H1 (cell line): ENCODE results near the gene RGS13. TPM values are rescaled to one million over a fixed set of nuclear protein-coding genes. Genes with fewer than 3 reads are reported as not detected.

Experiments
- CBX5 ChIP-seq: fragments of 300-800, 300-1000 bp; sonication (generic); IDR thresholded peaks from 2 replicates; pipeline ENCODE4 v1.7.1; 2016; ENCODE audit warnings: antibody characterized with exemption, low read length, low read depth
- SAP30 ChIP-seq: fragments of 300-600 bp; sonication (generic); IDR thresholded peaks from 2 replicates; pipeline ENCODE4 v1.7.1; 2012; ENCODE audit warnings: low read length, moderate library complexity, mild to moderate bottlenecking, inconsistent platforms; ENCODE audit not compliant: insufficient read depth, insufficient replicate concordance
- polyA plus RNA-seq, 7 experiments: library from polyadenylated mRNA; depleted of rRNA in 3 of 7; stranded (reverse) in 5 of 7; unstranded in 2 of 7; fragments of >200 nt in 5 of 7; fragments of 200-250 nt in 2 of 7; gene quantifications; 1 replicate in 5 of 7; 2 replicates in 1 of 7; 4 replicates in 1 of 7; pipeline versions ENCODE4 v1.2.1 to v1.2.3, GENCODE V29; 2011 to 2013; ENCODE audit warnings: missing spikeins in 2 of 7, mixed read lengths in 2 of 7
- total RNA-seq: library from RNA; stranded (reverse); fragmentation: NEBNext Ultra II Directional; extraction: Animal tissue kit (Norgen Biotek cat#: 25700); gene quantifications from 2 replicates; pipeline ENCODE4 v1.2.1, GENCODE V29; 2021
- TF ChIP-seq, protein P1 (sequence below): IDR thresholded peaks from 2 replicates; pipeline ENCODE4 v1.6.1; 2011; ENCODE audit warnings: low read length, improper control_type of control experiment

The RGS13 gene
- total and polyA plus RNA-seq, 2 of the 8 experiments (the other 6 are each of a cell fraction or from before 2014, with no cell fraction given) = not detected

DNA sequence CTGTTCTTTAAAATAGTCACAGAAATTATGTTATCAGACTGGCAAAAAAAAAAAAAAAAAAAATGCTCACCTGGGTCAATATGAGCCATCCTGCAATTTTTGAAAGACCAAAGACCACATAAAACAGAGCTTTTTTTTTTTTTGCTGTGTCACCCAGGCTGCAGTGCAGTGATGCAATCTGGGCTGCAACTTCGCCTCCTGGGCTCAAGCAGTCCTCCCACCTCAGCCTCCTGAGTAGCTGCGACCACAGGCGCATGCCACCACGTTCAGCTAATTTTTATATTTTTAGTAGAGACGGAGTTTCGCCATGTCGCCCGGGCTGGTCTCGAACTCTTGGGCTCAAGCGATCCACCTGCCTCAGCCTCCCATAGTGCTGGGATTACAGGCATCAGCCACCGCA lies 62.8 kb downstream of the RGS13 start (continued):
- TF ChIP-seq SAP30 = no peak
- TF ChIP-seq CBX5 = no peak
- TF ChIP-seq, protein P1, sequence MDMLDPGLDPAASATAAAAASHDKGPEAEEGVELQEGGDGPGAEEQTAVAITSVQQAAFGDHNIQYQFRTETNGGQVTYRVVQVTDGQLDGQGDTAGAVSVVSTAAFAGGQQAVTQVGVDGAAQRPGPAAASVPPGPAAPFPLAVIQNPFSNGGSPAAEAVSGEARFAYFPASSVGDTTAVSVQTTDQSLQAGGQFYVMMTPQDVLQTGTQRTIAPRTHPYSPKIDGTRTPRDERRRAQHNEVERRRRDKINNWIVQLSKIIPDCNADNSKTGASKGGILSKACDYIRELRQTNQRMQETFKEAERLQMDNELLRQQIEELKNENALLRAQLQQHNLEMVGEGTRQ = no peak
